Calu3 (cell line): Measurements from ENCODE around the gene ZNF266. TPM values are rescaled to one million over a fixed set of nuclear protein-coding genes. Genes with fewer than 3 reads are reported as not detected.
A peak's percentile ranks its signal among the peaks of the same experiment; 100 is the strongest.

Source experiments
- BruUV-seq: library from RNA; stranded (reverse); fragments of 400-500 nt; replicated peaks from 2 replicates; lab custom pipeline; 2021; lab: Mats Ljungman, UMichigan
- CTCF ChIA-PET: fragments of 300-600 bp; sonication (Branson Sonifier 250); formaldehyde crosslinking; loops from one replicate; lab custom pipeline; 2022; ENCODE audit warnings: antibody characterized with exemption; lab: Charles Lee
- DNase-seq: peaks from one replicate; pipeline ENCODE4 v3.0.0; 2022
- H3K27ac Mint-ChIP-seq: one replicate; pipeline ENCODE4 v1.8.0; 2022; ENCODE audit warnings: mixed read lengths; ENCODE audit not compliant: unreplicated experiment
- H3K27me3 Mint-ChIP-seq: one replicate; pipeline ENCODE4 v1.8.0; 2022; ENCODE audit warnings: mixed read lengths; ENCODE audit not compliant: unreplicated experiment
- H3K36me3 Mint-ChIP-seq: one replicate; pipeline ENCODE4 v1.8.0; 2022; ENCODE audit warnings: mild to moderate bottlenecking, moderate library complexity, mixed read lengths; ENCODE audit not compliant: insufficient read depth, unreplicated experiment
- H3K4me1 Mint-ChIP-seq: one replicate; pipeline ENCODE4 v1.8.0; 2022; ENCODE audit warnings: mild to moderate bottlenecking, low read depth, mixed read lengths; ENCODE audit not compliant: unreplicated experiment
- H3K4me3 Mint-ChIP-seq: one replicate; pipeline ENCODE4 v1.8.0; 2022; ENCODE audit warnings: mild to moderate bottlenecking, low read depth, moderate library complexity, mixed read lengths; ENCODE audit not compliant: unreplicated experiment
- H3K9me3 Mint-ChIP-seq: one replicate; pipeline ENCODE4 v1.8.0; 2022; ENCODE audit warnings: low read depth, mixed read lengths; ENCODE audit not compliant: unreplicated experiment
- intact Hi-C: fragments of 100-400 bp; cut with micrococcal nuclease; formaldehyde crosslinking; loops from one replicate; pipeline ENCODE4 v1.10.0; 2022; ENCODE audit not compliant: unreplicated experiment
- total RNA-seq: library from RNA; stranded (reverse); gene quantifications from 2 replicates; pipeline ENCODE4 v1.2.3, GENCODE V29; 2022
- TF ChIP-seq, protein P1 (sequence below): fragments of 200-600 bp; IDR thresholded peaks from one replicate; pipeline ENCODE4 v1.8.0; 2022; ENCODE audit warnings: antibody characterized with exemption; ENCODE audit not compliant: unreplicated experiment

The ZNF266 gene
- total RNA-seq, 1 experiment from 2014 or later, result 13.1 TPM

DNA sequence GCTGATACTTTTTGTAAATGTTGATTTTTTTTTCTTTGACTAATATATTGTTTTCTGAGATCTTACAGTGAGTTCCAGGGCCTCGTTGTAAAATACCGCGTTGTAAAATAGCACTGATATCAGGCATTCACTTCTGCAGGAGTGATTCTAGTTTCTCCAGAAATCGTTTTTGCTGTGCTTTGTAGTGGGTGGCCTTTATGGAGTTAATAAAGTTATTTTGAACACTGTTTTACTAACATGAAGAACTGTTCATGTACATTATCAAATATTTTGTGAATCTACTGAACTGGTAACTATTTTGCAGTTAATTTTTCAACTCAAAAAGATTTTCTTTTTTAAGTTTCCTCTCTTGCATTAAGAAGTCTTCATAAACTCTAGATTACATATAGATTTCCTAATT, 985 bp upstream of the ZNF266 start:
- H3K27me3 Mint-ChIP-seq, result no peaks in the 10 kb centered on the region

DNA sequence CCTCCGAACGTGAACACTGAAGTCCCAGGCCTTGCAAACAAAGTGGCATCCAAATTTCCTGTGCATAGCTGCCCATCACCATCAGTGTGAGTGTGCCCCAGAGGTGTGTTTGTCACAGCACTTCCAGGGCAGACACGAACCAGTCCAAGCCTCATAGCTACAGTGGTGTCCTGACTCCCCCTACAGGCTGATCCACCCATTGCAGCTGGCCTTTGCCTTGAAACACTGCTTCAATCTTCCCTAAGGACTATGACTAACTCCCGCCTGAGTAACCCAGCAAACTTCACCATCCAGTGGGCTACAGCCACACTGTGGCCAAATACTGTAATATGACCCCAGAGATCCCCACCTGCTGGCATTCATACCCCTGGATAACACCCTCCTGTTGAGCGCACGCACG, 3.9 kb downstream of the ZNF266 start:
- TF ChIP-seq, protein P1, sequence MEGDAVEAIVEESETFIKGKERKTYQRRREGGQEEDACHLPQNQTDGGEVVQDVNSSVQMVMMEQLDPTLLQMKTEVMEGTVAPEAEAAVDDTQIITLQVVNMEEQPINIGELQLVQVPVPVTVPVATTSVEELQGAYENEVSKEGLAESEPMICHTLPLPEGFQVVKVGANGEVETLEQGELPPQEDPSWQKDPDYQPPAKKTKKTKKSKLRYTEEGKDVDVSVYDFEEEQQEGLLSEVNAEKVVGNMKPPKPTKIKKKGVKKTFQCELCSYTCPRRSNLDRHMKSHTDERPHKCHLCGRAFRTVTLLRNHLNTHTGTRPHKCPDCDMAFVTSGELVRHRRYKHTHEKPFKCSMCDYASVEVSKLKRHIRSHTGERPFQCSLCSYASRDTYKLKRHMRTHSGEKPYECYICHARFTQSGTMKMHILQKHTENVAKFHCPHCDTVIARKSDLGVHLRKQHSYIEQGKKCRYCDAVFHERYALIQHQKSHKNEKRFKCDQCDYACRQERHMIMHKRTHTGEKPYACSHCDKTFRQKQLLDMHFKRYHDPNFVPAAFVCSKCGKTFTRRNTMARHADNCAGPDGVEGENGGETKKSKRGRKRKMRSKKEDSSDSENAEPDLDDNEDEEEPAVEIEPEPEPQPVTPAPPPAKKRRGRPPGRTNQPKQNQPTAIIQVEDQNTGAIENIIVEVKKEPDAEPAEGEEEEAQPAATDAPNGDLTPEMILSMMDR, result no peak
- Mint-ChIP-seq H3K27me3 (no peaks in the 10 kb centered on the region), H3K36me3 (peaks cover 30% of the 10 kb centered on the region), H3K4me3 (no peak overlapping the region), H3K9me3 (peaks cover 5% of the 10 kb centered on the region), H3K27ac (no peak overlapping the region), H3K4me1 (peaks cover 9% of the 10 kb centered on the region)
- intact Hi-C loops, result no loop called here
- BruUV-seq, result no TSS peak
- CTCF ChIA-PET, result no interaction called here
- DNase-seq, result no peak

More for the DNA sequence above, 985 bp upstream of the ZNF266 start:
- Mint-ChIP-seq H3K9me3 (peaks cover 3% of the 10 kb centered on the region), H3K36me3 (peaks cover 22% of the 10 kb centered on the region), H3K27ac (peak overlapping the region; percentile 90), H3K4me1 (peaks cover 9% of the 10 kb centered on the region), H3K4me3 (no peak overlapping the region)
- BruUV-seq, result no TSS peak
- DNase-seq, result no peak
- intact Hi-C loops, result no loop called here
- TF ChIP-seq, protein P1, result no peak
- CTCF ChIA-PET, result no interaction called here

DNA sequence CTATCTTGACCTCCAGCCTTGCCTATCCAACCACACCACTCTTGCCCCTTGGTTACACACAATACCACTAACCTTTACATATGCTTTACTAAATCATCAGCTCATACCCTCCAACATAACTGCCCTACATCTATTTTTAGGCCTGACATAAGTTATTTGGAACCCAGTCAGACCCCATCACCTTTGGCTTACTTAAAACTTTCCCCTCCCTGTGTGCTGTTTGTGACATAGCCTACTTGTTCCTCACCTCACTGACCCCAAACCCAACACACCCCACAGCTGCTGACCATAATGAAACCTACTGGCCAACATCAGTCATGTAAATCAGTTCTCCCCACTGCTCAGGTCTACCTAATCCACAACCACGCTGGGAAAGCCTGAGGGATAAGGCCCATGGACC, 4.9 kb downstream of the ZNF266 start:
- CTCF ChIA-PET, result no interaction called here
- H3K4me3 Mint-ChIP-seq, result no peak overlapping the region
- no peak overlapping the region for H3K27ac Mint-ChIP-seq
- H3K36me3 Mint-ChIP-seq, result peaks cover 23% of the 10 kb centered on the region
- intact Hi-C loops, result no loop called here
- H3K27me3 Mint-ChIP-seq, result no peaks in the 10 kb centered on the region
- DNase-seq, result no peak
- H3K4me1 Mint-ChIP-seq, result peaks cover 9% of the 10 kb centered on the region
- H3K9me3 Mint-ChIP-seq, result peaks cover 5% of the 10 kb centered on the region
- no TSS peak for BruUV-seq
- TF ChIP-seq, protein P1, result no peak

DNA sequence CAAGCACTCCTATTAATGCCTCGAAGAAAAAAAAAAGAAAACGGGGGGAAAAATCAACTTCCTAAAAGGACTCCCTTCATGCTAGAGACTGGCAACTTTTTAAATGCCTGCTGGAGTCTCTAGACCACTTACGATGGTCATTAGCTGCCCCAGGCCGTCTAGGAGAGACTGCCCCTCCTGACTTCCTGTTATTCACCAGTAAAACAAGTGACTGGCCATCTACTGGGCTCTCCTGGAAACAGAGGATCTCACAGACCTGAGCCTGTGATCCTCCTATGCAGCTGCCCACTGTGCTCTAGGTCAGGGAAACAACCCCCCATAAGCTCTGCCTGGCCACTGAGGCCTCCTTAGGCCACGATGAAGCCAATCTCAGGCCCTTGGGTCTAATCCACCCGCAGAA, 7.4 kb downstream of the ZNF266 start:
- Mint-ChIP-seq H3K4me3 (no peak overlapping the region), H3K27me3 (no peaks in the 10 kb centered on the region), H3K9me3 (peaks cover 8% of the 10 kb centered on the region), H3K27ac (no peak overlapping the region), H3K4me1 (no peaks in the 10 kb centered on the region), H3K36me3 (peaks cover 12% of the 10 kb centered on the region)
- CTCF ChIA-PET, result no interaction called here
- TF ChIP-seq, protein P1, result no peak
- intact Hi-C loops, result no loop called here
- DNase-seq, result no peak
- BruUV-seq, result no TSS peak
